Islet precursor cell (in vitro differentiated cells): ENCODE results near the gene PTGS1.
"Not testable (repeated sequence)": the region's sequence is repeated elsewhere in the genome, so short reads cannot be mapped to it uniquely, and the experiment has no call there.

Experiments used
- DNase-seq: peaks from one replicate; pipeline ENCODE4 v3.0.0-alpha.2; 2018

PTGS1 gene

GRCh38 chr9:122347348-122348287, 23.2 kb upstream of the PTGS1 start:
- DNase-seq, result no peak

- no peak for DNase-seq
Observed at GRCh38 chr9:122348288-122348777, 22.5 kb upstream of the PTGS1 start.

- DNase-seq, result no peak
Observed at GRCh38 chr9:122348791-122349190, 22.0 kb upstream of the PTGS1 start.

GRCh38 chr9:122349201-122349600, 21.6 kb upstream of the PTGS1 start:
- no peak for DNase-seq

GRCh38 chr9:122350577-122351355, 20.1 kb upstream of the PTGS1 start:
- DNase-seq, result peak; percentile 88

GRCh38 chr9:122354536-122355199, 16.2 kb upstream of the PTGS1 start:
- DNase-seq, result no peak

GRCh38 chr9:122355336-122355875, 15.4 kb upstream of the PTGS1 start:
- DNase-seq, result no peak

- no peak for DNase-seq
Observed at GRCh38 chr9:122356627-122357026, 14.2 kb upstream of the PTGS1 start.

GRCh38 chr9:122360891-122361290, 9.9 kb upstream of the PTGS1 start:
- no peak for DNase-seq

- not testable (repeated sequence) for DNase-seq
Observed at GRCh38 chr9:122363131-122363530, 7.7 kb upstream of the PTGS1 start.

GRCh38 chr9:122364117-122364782, 6.6 kb upstream of the PTGS1 start:
- no peak for DNase-seq

GRCh38 chr9:122364783-122365150, 6.1 kb upstream of the PTGS1 start:
- no peak for DNase-seq

GRCh38 chr9:122366074-122366660, 4.7 kb upstream of the PTGS1 start:
- DNase-seq, result no peak

GRCh38 chr9:122367065-122367464, 3.8 kb upstream of the PTGS1 start:
- DNase-seq, result no peak

GRCh38 chr9:122367774-122368460, 2.9 kb upstream of the PTGS1 start:
- no peak for DNase-seq

- DNase-seq, result no peak
Observed at GRCh38 chr9:122368642-122369041, 2.2 kb upstream of the PTGS1 start.

GRCh38 chr9:122370303-122370702, 521 bp upstream of the PTGS1 start:
- DNase-seq, result no peak

- DNase-seq, result no peak
Observed at GRCh38 chr9:122371846-122372245, 1.0 kb downstream of the PTGS1 start.

GRCh38 chr9:122372856-122373845, 2.3 kb downstream of the PTGS1 start:
- no peak for DNase-seq

GRCh38 chr9:122374885-122375420, 4.1 kb downstream of the PTGS1 start:
- peak; percentile 83 for DNase-seq
